HG02943 (cell line): ENCODE measurements around the gene SHC1.

Experiments
- ATAC-seq: cut with Tn5 transposase; IDR thresholded peaks from one replicate; pipeline ENCODE4 v1.9.1; 2021; ENCODE audit warnings: mild to moderate bottlenecking, low read depth, moderate library complexity; ENCODE audit not compliant: unreplicated experiment

The SHC1 gene

DNA sequence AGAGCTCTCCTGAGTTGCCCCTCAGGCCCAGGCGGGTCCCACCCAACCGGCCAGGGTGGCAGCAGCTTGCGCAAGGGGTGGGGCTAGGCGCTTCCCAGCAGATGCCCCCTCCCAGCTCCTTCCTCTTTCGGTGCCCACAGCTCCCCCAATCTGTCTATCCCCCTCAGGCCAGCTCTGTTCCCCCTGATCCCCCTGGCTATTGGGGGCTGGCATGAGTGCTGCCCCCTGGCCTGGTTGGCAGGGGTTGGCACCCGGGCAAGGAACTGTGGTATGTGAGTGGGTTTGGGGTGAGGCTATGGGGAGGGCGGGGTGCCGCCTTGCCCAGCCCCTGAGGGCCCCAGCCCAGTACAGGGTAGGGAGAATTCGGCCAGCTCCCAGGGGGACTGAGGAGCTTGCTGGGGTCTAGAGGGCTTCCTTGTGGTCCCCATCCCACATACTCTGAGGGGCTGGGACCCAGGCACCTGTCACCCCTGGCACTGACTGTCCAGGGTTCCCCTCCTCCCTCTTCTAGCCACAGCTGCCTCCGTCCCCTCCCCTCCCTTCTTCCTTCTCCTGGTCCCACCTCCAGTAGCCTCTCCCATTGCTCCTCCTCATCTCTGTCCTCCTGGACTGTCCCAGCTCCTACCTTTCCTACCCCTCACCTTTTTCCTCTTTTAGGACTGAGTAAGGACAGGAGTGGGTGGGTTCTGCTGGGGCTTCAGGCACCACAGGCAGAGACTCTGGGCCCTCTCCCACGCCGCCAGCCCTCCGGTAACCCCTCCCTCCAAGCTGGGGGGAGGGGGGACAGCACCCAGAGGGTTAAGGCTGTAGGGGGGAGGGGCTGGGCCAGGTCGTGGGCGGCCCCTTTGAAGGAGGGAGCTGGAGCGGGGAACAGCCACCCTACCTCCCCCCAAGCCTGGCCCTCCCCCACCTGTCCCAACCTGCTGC, 37.7 kb upstream of the SHC1 start:
- ATAC-seq = no peak

DNA sequence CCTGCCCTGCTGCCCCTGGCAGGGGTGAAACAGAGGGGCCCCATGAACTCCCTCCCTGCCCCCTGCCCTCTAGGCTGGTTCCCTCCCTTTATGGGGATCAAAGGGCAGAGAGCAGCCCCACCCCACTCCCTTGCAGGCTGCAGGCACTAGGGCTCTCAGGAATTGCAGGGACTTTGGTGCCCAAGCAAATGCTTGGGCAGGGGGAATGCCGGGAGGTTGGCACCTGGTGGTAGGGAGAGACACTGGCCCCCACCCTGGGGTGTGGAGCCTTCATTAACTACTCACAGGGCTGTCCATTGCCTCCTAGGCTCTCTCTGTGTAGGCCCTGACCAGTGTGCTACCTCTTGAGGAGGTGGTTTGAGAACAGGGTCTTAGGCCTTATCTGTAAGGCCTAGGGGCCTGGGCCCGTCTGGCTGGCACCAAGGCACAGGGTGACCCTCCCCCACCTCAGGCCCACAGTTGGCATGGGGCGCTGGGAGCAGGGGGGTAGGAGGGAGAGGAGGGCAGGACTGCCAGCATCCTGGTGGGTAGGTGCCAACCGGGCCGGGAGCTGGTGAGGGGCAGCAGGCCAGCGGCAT, 36.8 kb upstream of the SHC1 start:
- no peak for ATAC-seq

DNA sequence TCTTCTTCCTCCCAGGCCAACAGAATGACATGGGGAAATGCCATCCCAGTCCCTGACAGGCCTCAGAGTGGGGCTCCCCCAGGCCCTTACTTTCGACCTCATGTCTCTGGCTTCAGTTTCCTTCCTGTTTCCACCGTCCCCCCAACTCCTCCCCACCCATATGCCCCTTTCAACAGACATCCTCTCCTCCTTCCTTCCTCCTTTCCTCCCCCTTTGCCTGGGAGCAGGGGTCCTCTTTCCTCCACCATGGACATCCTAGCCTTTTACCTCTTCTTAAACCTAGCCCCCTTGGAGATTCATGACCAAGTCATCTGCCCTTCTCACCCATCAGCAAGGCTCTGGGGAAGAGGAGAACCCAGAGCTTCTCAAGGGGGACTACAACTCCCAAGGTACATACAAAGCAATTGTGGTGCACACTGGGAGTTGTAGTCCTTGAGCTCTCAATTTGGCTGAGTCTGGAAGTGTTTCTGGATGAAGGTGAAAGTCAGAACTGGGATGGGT, 36.1 kb upstream of the SHC1 start:
- ATAC-seq = no peak

DNA sequence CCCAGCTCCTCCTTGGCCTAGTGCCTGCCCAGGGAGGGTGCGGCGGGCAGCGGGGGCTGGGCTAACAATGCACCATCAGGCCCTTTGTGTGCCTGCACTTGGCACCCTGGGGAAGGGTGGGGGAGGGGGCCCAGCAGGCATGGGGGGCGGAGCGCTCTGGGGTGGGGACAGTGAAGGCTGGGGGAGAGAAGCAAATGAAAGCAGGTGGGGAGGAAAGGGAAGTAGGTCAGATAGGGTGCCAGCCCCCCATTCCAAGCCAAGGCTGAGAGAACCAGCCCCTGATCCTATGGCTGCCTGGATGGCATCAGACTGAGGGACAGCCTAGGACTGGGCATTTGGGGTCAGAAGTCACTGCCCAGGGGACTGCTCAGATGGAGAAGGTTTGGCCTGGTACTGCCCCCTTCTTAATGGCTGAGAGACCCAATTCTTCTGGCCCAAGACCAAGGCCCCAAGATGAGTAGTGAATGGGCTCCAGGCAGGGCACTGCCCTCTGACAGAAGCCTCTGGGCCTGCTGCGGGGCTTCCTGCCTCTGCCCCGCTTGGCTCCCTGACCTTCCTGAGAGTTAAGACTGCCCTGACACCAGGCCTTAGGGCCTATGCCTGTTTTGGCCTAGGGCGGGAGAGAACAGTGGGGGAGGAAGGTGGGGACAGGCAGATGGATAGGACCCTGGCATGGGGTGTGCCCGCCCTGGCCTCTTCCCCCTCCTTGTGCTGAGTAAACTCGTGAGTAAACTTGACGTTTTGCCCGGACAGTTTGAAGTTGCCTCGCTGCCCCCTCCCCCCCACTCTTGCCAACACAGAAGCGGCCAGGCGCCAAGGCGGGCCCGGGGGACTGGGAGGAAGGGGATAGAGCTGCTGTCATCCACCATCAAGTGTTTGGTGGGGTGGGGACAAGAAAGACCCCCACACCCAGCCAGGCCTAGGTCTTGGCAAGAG, 34.8 kb upstream of the SHC1 start:
- no peak for ATAC-seq

DNA sequence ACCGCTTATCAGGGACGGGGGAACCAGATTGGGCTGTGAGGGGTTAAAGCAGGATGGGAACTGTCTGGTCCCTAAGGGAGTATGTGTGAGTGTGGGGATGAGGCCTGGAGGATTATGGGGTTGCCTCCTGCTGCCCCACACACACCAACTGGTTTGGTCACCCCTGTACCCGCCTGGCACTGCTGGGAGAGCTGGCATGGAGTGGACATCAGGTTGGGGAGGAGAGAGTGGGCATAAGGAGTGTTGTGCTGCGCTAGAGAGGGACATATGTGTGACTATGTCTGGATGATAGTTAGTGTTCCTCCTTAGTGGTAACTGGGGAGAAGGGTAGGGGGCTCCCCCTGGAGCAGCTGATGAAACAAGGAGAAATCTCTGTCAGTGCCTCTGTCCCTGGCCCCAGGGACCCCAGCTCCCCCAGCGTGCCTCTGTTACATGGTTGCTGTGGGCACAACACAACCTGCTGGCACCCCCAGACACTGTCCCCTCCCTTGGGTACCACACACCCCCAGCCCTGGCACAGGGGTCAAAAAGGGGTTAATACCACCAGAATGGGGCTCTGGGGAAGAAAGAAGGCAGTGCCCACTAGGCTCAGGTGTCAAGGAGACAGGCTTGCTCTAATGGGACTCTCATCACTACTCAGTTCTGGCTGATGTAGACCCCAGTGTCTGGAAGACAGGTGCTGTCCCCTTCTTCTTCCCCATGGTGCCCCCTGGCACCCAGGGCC, 34.0 kb upstream of the SHC1 start:
- no peak for ATAC-seq

DNA sequence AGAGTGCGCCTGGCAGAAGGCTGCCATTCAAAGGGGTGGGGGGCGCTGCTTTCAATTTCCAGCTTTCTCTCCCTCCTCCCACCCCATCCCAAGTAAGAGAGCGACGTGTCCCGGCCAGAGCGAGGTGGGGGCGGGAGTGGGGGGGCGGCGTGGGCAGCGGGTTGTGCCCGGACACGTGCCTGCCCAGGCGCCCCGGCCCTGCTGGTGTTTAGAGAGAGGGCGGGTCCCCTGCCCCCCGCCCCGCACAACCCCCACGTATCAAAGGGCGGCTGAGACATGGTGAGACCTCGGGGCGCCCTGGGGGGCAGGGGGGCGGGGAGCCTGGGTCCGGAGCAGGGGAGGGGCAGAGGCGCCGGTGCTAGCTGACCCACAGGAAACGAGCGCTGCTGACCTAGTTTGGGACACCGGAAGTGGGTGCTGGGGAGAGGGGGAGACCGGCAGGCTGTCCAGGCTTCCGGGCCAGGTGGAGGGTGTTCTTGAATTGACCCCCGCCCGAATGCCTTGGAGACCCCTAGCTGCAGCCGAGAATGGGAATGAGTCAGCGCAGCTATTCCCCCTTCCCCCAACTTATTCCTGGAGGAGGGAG, 33.3 kb upstream of the SHC1 start:
- no peak for ATAC-seq

DNA sequence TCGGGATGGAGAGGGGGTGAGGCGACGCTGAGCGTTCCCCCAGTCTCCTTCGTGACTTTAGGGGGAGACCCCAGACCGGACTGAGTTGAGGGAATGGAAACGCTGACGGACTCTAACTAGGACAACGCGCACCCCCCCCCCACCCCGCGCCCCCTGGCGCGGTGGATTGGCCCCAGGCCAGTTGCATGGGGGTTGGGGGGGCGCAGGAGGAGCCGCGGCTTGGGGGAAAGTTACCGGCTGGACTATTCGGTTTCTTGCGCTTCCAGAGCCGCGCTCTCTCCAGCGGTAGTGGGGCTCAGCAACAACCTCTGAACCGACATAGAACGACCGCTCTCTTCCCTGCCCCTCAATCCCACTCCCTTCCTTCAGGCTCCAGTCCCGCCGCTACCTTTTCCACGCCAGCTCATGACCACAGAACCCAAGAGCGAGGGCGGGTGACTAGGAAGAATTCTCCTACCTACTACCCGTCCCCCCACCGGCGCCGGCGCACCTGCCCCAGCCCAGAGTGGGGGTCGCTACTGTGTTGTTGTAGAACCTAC, 32.7 kb upstream of the SHC1 start:
- ATAC-seq = no peak

DNA sequence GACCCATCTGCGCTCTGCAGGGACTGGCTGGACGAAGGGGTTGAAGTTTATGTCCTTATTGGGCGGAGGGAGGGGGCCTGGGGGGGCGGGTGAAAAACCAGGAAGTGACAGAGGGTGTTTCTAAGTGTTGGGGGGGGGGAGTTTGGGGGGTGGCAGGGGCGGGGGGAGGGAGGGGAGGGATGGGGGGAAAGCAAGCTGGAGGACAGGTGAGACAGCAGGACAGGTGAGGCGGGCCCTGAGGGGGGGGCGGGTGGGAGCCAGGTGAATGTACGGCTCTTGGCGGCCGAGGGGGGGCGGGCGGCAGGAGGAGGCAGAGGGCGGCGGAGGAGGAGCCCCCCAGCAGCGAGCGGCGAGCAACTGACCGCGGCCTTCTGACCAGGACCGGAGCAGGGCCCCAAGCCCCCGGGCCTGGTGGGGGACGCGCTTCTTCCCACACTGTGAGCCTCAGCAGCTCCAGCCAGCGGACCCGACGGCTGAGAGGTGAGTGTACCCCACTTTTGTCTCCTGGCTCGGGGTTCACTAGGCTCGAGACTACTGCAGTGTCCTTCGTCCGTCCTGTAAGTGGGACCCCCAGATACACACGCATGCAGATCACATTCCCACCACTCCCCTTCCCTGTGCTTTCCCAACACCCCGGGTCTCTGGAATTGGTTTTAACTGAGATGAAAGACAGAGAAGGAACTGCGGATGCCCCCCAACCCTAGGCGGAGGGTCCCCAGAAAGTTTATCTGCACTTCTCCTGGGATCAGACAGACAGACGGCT, 32.1 kb upstream of the SHC1 start, which contains the start of gene ZBTB7B:
ZBTB7B (plus strand) TSS at position 339 of the 763 bp plus-strand sequence. CDS start 11,859 bp downstream, outside the sequence.
- peak; percentile 1 for ATAC-seq

DNA sequence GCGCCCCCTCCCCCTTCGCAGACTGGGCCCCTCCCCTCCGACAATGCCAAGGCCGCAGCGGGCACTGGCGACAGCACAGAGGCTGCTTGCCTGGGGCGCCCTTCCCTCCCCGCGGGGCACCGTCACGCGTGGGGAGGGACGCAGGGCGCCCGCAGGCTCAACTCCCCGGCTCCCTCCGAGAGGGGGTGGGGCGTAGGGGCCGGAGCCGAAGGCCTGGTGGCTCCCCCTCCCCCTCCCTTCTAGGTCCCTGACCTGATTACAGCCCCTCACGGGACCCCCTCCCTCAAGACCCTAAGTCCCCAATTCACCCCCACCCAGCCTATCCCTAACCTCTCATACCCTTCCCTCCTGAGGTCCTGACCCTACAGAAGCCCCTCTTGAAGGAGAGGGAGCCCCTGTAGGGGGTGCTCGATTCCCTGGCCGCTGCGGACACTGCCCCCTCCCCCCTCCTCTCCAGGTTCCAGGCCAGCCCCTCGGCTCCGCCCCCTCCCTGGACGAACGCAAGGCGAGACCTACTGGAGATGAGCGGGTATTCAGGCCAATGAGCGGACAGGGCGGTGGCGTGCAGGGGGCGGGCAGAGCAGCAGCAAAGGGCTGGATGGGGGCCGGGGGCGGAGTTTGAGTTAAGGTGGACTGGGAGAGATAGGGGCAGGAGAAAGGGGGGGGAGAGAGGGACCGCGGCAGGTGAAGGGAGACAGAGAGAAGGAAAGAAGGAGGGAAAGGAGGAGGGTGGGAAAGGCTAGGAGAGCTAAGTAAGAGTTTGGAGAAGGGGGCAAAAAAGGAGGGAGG, 31.3 kb upstream of the SHC1 start:
- peak; percentile 39 for ATAC-seq

DNA sequence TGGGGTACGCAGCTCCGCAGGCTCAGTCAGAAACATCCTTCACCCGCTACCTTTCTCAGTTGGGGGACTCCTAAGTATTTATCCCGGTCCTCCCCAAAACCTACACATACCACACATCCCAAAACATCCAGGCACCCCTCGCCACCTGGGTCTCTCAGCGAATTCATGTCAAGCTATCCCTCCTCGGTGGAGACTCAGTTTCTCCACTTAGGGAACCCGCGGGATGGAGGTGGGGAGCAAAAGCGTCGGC, 30.8 kb upstream of the SHC1 start:
- ATAC-seq = no peak

DNA sequence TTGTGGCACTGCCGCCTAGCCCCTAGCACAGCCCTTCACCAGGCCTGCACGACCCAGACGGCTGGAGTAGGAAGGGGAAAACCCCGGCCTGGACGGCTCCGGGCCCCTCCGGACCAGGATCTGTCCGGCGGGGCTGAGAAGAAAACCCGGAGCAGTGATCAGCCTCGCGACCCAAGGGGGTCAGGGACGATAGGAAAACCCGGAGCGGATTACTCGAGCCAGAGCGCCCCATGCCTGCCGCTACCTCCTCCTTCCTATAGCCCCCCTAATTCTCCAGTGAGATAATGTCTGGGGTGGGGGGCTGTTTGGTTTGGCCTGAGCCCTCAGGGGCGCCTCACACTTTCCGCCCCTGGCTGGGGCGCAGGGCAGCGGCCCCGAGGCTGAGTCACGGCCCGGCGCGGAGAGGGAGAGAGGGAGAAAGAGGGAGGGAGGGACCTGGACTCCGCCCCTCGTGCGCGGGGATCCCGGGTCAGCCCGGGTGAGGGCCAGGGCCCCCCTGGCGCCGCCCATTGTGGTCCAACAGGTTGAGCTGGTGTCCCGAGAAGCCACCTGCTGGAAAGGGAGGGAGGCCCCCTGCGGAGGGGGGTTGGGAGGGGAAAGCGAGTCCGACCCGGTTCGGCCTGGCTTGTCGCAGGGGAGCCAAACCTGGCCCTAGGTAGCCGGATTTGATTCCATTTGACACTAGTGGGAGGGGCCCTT, 30.3 kb upstream of the SHC1 start:
- ATAC-seq = peak; percentile 35

DNA sequence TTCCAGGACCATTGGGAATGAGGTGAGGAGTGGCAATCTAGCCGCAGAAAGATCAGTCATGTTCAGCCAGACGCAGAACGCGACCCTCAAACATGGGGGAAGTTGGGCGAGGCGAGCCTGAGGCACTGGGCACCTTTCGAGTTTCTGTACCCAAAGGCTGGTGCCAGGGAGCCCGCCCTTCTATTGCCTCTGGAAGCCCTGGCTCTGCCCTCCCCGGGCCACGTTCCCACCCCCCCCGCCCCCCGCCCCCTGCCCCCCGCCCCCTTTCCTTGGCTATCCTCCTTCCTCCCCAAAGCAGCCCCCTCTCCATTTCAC, 29.8 kb upstream of the SHC1 start:
- ATAC-seq = no peak

DNA sequence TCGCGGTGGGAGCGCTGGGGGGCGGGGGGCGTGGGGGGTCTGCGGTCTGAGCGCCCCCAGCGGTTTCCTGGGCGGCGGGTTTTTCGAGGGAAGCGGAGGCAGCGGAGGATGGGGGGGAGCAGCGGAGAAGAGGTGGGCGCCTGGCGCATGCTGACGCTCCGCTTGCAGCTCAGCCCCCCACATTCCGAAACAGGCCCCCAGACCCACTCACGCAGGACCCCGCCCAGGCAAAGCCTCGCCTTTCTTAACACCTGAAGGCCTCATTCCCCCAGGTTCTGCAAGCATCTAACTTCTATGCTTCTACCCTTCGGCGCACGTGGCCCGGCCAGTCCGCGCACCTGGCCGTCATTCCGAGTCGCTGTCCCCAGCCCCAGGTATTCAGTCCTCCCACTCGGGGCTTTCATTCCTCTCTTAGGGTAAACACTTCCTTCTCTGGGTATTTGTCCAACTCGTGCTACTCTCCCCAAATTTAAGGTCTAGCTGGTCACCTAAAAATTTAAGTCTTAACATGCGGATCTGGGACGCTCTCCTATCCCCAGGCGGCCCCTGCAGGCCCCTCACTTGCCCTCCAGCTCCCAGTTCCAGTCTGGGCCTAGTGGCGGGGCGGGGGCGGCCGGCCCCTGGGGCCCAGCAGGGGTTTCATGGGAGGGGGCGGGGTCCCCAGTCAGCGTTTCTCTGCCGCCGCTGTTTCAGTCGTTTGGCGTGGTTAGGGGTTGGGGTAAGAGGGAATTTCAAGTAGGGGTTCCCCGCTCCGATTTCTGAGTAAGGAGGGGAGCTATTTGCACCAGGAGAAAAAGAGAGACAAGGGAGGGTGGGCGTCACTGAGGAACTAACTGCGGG, 29.2 kb upstream of the SHC1 start:
- ATAC-seq = no peak

DNA sequence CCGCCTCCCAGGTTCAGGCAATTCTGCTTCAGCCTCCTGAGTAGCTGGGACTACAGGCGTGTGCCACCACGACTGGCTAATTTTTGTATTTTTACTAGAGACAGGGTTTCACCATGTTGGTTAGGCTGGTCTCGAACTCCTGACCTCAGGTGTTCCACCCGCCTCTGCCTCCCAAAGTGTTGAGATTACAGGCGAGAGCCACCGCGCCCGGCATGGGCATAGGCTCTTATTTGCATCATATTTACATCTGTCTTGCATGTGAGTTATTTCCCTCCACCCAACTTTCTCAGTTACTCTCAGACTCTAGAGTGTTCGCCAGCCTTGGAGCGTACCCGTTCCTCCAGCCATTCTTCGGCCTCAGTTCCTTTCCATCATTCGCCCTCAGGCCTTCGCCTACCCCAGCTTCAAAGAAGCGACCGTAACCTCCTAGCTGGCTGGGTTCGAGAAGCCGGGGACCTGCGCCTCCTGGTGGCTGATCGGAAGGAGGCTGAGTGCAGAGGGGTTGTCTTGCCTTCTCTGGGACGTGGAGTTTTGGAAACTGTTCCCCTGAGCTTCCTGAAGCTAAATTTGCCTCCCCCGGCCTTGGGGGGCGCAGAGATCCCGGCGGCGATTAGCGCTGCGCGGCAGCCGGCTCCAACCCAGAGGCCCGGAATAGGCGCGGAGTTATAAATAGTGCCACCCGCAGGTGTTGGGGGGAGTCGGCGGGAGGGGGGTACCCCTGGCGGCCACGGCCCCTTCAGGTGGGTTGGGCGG, 28.4 kb upstream of the SHC1 start:
- ATAC-seq = no peak

DNA sequence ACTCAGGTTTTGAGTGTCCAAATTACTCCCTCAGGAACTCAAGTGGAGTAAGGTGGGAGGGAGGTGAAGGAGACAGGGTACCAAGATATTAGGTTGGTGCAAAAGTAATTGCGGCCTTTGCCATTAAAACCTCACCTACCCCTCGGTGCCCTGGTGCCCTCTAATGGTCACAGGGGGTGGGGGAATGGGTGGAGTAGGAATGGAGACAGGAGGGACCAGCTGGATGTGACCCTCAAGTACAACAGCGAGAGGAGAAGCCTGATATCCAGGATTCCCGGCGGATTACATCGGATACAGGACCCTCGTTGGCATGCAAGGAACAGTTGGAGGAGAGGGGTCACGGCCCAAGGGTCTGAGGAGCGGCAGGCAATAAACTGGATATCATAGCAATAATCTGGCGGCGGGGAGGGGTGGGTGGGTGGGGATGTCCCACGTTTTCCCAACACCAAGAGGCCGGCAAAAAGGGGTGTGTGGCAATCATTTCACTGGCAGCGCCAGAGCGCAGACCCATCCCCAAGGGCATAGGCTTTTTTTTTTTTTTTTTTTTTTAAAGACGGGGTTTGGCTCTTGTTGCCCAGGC, 27.7 kb upstream of the SHC1 start:
- ATAC-seq = no peak
